GM23338 (cell line): Measurements from ENCODE around the gene UVRAG. TPM values are rescaled to one million over a fixed set of nuclear protein-coding genes. Genes with fewer than 3 reads are reported as not detected.

ENCODE experiments used
- ATAC-seq: fragments of 200-7000 bp; cut with Tn5 transposase; 3 replicates; pipeline ENCODE4 v1.9.1; 2020
- DNase-seq: peaks from one replicate; pipeline ENCODE4 v3.0.0-alpha.2; 2015; ENCODE audit warnings: low spot score
- H2AFZ ChIP-seq: fragments of 200-600 bp; sonication (generic); 2 replicates; pipeline ENCODE4 v1.8.0; 2016; ENCODE audit warnings: antibody characterized with exemption, mild to moderate bottlenecking, moderate library complexity
- H3F3A ChIP-seq: fragments of 200-600 bp; sonication (generic); replicated peaks from 2 replicates; pipeline ENCODE4 v1.8.0; 2017; ENCODE audit warnings: antibody characterized with exemption, mixed run types, low read depth
- H3K27ac ChIP-seq: fragments of 200-600 bp; sonication (generic); 2 replicates; pipeline ENCODE4 v1.6.1; 2016; ENCODE audit warnings: low read depth
- H3K27me3 ChIP-seq: fragments of 200-600 bp; sonication (generic); 2 replicates; pipeline ENCODE4 v1.8.0; 2016; ENCODE audit warnings: mild to moderate bottlenecking, mixed run types, moderate library complexity; ENCODE audit not compliant: insufficient read depth
- H3K36me3 ChIP-seq: fragments of 200-600 bp; sonication (generic); 2 replicates; pipeline ENCODE4 v1.8.0; 2016; ENCODE audit warnings: mild to moderate bottlenecking; ENCODE audit not compliant: insufficient read depth
- H3K4me1 ChIP-seq: fragments of 200-600 bp; sonication (generic); 2 replicates; pipeline ENCODE4 v1.8.0; 2016; ENCODE audit warnings: mild to moderate bottlenecking, moderate library complexity; ENCODE audit not compliant: insufficient read depth
- H3K4me2 ChIP-seq: fragments of 200-600 bp; sonication (generic); 2 replicates; pipeline ENCODE4 v1.7.1; 2017; ENCODE audit warnings: mixed run types
- H3K4me3 ChIP-seq: fragments of 200-600 bp; sonication (generic); 2 replicates; pipeline ENCODE4 v1.6.1; 2016; ENCODE audit warnings: mixed run types
- H3K79me2 ChIP-seq: fragments of 200-600 bp; sonication (generic); replicated peaks from 2 replicates; pipeline ENCODE4 v1.8.0; 2017; ENCODE audit warnings: mild to moderate bottlenecking; ENCODE audit not compliant: insufficient read depth
- H3K9me2 ChIP-seq: fragments of 200-600 bp; sonication (generic); 2 replicates; pipeline ENCODE4 v1.8.0; 2017; ENCODE audit not compliant: insufficient read depth
- H4K20me1 ChIP-seq: fragments of 200-600 bp; sonication (generic); replicated peaks from 2 replicates; pipeline ENCODE4 v1.8.0; 2017; ENCODE audit warnings: mild to moderate bottlenecking; ENCODE audit not compliant: insufficient read depth
- H3K27ac Mint-ChIP-seq: 2 replicates; pipeline ENCODE4 v1.8.0; 2020; ENCODE audit warnings: inconsistent platforms, mild to moderate bottlenecking, moderate library complexity, mixed read lengths
- H3K27me3 Mint-ChIP-seq: 3 replicates; pipeline ENCODE4 v1.8.0; 2022; ENCODE audit warnings: low read depth, mild to moderate bottlenecking, moderate library complexity, mixed read lengths, inconsistent platforms; ENCODE audit not compliant: insufficient read depth, poor library complexity
- H3K36me3 Mint-ChIP-seq: 3 replicates; pipeline ENCODE4 v1.8.0; 2021; ENCODE audit warnings: low read depth, mild to moderate bottlenecking, inconsistent platforms, moderate library complexity, mixed read lengths
- H3K4me1 Mint-ChIP-seq: 3 replicates; pipeline ENCODE4 v1.8.0; 2020; ENCODE audit warnings: mild to moderate bottlenecking, inconsistent platforms, mixed read lengths
- H3K4me3 Mint-ChIP-seq: 3 replicates; pipeline ENCODE4 v1.8.0; 2021; ENCODE audit warnings: moderate library complexity, mild to moderate bottlenecking, inconsistent platforms, mixed read lengths
- H3K9me3 Mint-ChIP-seq: 3 replicates; pipeline ENCODE4 v1.8.0; 2020; ENCODE audit warnings: moderate library complexity, mild to moderate bottlenecking, inconsistent platforms, mixed read lengths
- CREB1 ChIP-seq: fragments of 250-450 bp; sonication (Bioruptor Pico); IDR thresholded peaks from 2 replicates; pipeline ENCODE4 v1.5.0; 2020; ENCODE audit warnings: low read depth, mild to moderate bottlenecking, moderate library complexity
- ETS1 ChIP-seq: IDR thresholded peaks from 2 replicates; pipeline ENCODE4 v1.6.1; 2016; ENCODE audit warnings: antibody characterized with exemption
- EZH2 ChIP-seq: fragments of 200-600 bp; sonication (generic); IDR thresholded peaks from one replicate; pipeline ENCODE4 v1.8.0; 2017; ENCODE audit warnings: antibody characterized with exemption, mild to moderate bottlenecking, low read depth; ENCODE audit not compliant: unreplicated experiment
- EZH2phosphoT487 ChIP-seq: fragments of 200-600 bp; sonication (generic); IDR thresholded peaks from one replicate; pipeline ENCODE4 v1.8.1; 2018; ENCODE audit warnings: antibody characterized with exemption; ENCODE audit not compliant: unreplicated experiment
- JUNB ChIP-seq: IDR thresholded peaks from one replicate; pipeline ENCODE4 v1.6.1; 2016; ENCODE audit warnings: antibody characterized with exemption; ENCODE audit not compliant: unreplicated experiment
- NANOG ChIP-seq: IDR thresholded peaks from 2 replicates; pipeline ENCODE4 v1.6.1; 2016; ENCODE audit warnings: antibody characterized with exemption, borderline replicate concordance
- POLR2AphosphoS5 ChIP-seq: IDR thresholded peaks from 2 replicates; pipeline ENCODE4 v1.6.1; 2016; ENCODE audit warnings: antibody characterized with exemption, low read depth
- REST ChIP-seq: IDR thresholded peaks from one replicate; pipeline ENCODE4 v1.6.1; 2018; ENCODE audit warnings: antibody characterized with exemption; ENCODE audit not compliant: unreplicated experiment
- STAT1 ChIP-seq: IDR thresholded peaks from one replicate; pipeline ENCODE4 v1.6.1; 2016; ENCODE audit warnings: antibody characterized with exemption; ENCODE audit not compliant: unreplicated experiment
- ZNF114 ChIP-seq: fragments of 250-450 bp; sonication (Bioruptor Pico); IDR thresholded peaks from 2 replicates; pipeline ENCODE4 v1.5.0; 2020; ENCODE audit warnings: mild to moderate bottlenecking, moderate library complexity
- ZNF331 ChIP-seq: fragments of 250-450 bp; sonication (Bioruptor Pico); IDR thresholded peaks from 2 replicates; pipeline ENCODE4 v1.5.0; 2020; ENCODE audit warnings: low read depth, mild to moderate bottlenecking, moderate library complexity
- polyA plus RNA-seq: library from polyadenylated mRNA; unstranded; fragments of >200 nt; fragmentation: Nextera tagmentation; extraction: Ambion mirVana; gene quantifications from 2 replicates; pipeline ENCODE4 v1.2.1, GENCODE V29; 2016
- total RNA-seq: library from RNA; depleted of rRNA; stranded (reverse); fragments of >200 nt; shearing (Covaris generic); gene quantifications from 2 replicates; pipeline ENCODE4 v1.2.3, GENCODE V29; 2014
- TF ChIP-seq, protein P1 (sequence below), 2 experiments: fragments of 200-600 bp in 1 of 2; sonication (generic) in 1 of 2; conservative IDR thresholded peaks; 2 replicates each; pipeline versions ENCODE4 v1.5.1 to v1.6.1; 2016 to 2017; ENCODE audit warnings: antibody characterized with exemption in 2 of 2, low read depth in 2 of 2, mild to moderate bottlenecking in 2 of 2, moderate library complexity in 1 of 2
- TF ChIP-seq, protein P2 (sequence below): fragments of 250-450 bp; sonication (Bioruptor Pico); IDR thresholded peaks from 2 replicates; pipeline ENCODE4 v1.5.0; 2020; ENCODE audit warnings: mild to moderate bottlenecking, moderate library complexity

The UVRAG gene
- total and polyA plus RNA-seq, 2 experiments from 2014 or later: 15.3 to 17.4 TPM

DNA sequence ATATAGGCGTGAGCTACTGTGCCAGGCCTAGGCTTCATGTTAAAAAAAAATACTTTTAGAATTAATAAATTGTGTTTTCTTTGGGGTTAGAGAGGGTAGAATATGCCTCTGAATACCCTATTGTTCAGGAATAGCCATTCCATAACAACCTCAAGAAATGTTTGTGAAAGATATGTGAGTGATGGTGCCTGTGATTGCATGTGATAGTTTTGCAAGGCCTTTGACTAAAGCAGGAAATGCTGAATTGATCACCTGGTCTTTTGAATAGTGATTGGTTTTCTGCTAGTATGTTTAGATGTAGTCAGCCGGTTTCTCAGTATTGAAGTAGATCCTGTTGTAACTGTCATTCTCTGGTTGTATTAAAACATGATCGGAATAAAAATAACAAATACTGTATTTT is 73.4 kb downstream of the UVRAG start:
- Histone ChIP-seq H3K27me3 (no peaks in the 10 kb centered on the region), H4K20me1 (no peaks in the 10 kb centered on the region), H3K36me3 (no peaks in the 10 kb centered on the region), H3K4me2 (no peak overlapping the region), H3K79me2 (no peaks in the 10 kb centered on the region), H2AFZ (no peak overlapping the region), H3K4me1 (no peaks in the 10 kb centered on the region), H3F3A (no peaks in the 10 kb centered on the region), H3K27ac (no peak overlapping the region), H3K4me3 (no peak overlapping the region), H3K9me2 (no peaks in the 10 kb centered on the region)
- DNase-seq (no peak), ATAC-seq (no peak)
- H3K4me1 Mint-ChIP-seq: no peaks in the 10 kb centered on the region; the same call in 2 of the 3 replicates
- H3K4me3 Mint-ChIP-seq: no peak overlapping the region
- H3K27me3 Mint-ChIP-seq: no peaks in the 10 kb centered on the region
- no peak for TF ChIP-seq EZH2
- TF ChIP-seq CREB1: no peak
- TF ChIP-seq, protein P1, sequence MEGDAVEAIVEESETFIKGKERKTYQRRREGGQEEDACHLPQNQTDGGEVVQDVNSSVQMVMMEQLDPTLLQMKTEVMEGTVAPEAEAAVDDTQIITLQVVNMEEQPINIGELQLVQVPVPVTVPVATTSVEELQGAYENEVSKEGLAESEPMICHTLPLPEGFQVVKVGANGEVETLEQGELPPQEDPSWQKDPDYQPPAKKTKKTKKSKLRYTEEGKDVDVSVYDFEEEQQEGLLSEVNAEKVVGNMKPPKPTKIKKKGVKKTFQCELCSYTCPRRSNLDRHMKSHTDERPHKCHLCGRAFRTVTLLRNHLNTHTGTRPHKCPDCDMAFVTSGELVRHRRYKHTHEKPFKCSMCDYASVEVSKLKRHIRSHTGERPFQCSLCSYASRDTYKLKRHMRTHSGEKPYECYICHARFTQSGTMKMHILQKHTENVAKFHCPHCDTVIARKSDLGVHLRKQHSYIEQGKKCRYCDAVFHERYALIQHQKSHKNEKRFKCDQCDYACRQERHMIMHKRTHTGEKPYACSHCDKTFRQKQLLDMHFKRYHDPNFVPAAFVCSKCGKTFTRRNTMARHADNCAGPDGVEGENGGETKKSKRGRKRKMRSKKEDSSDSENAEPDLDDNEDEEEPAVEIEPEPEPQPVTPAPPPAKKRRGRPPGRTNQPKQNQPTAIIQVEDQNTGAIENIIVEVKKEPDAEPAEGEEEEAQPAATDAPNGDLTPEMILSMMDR (conservative IDR thresholded peaks at IDR 0.05; ENCODE audit: low read depth in 2 of 2): no peak
- TF ChIP-seq, protein P2, sequence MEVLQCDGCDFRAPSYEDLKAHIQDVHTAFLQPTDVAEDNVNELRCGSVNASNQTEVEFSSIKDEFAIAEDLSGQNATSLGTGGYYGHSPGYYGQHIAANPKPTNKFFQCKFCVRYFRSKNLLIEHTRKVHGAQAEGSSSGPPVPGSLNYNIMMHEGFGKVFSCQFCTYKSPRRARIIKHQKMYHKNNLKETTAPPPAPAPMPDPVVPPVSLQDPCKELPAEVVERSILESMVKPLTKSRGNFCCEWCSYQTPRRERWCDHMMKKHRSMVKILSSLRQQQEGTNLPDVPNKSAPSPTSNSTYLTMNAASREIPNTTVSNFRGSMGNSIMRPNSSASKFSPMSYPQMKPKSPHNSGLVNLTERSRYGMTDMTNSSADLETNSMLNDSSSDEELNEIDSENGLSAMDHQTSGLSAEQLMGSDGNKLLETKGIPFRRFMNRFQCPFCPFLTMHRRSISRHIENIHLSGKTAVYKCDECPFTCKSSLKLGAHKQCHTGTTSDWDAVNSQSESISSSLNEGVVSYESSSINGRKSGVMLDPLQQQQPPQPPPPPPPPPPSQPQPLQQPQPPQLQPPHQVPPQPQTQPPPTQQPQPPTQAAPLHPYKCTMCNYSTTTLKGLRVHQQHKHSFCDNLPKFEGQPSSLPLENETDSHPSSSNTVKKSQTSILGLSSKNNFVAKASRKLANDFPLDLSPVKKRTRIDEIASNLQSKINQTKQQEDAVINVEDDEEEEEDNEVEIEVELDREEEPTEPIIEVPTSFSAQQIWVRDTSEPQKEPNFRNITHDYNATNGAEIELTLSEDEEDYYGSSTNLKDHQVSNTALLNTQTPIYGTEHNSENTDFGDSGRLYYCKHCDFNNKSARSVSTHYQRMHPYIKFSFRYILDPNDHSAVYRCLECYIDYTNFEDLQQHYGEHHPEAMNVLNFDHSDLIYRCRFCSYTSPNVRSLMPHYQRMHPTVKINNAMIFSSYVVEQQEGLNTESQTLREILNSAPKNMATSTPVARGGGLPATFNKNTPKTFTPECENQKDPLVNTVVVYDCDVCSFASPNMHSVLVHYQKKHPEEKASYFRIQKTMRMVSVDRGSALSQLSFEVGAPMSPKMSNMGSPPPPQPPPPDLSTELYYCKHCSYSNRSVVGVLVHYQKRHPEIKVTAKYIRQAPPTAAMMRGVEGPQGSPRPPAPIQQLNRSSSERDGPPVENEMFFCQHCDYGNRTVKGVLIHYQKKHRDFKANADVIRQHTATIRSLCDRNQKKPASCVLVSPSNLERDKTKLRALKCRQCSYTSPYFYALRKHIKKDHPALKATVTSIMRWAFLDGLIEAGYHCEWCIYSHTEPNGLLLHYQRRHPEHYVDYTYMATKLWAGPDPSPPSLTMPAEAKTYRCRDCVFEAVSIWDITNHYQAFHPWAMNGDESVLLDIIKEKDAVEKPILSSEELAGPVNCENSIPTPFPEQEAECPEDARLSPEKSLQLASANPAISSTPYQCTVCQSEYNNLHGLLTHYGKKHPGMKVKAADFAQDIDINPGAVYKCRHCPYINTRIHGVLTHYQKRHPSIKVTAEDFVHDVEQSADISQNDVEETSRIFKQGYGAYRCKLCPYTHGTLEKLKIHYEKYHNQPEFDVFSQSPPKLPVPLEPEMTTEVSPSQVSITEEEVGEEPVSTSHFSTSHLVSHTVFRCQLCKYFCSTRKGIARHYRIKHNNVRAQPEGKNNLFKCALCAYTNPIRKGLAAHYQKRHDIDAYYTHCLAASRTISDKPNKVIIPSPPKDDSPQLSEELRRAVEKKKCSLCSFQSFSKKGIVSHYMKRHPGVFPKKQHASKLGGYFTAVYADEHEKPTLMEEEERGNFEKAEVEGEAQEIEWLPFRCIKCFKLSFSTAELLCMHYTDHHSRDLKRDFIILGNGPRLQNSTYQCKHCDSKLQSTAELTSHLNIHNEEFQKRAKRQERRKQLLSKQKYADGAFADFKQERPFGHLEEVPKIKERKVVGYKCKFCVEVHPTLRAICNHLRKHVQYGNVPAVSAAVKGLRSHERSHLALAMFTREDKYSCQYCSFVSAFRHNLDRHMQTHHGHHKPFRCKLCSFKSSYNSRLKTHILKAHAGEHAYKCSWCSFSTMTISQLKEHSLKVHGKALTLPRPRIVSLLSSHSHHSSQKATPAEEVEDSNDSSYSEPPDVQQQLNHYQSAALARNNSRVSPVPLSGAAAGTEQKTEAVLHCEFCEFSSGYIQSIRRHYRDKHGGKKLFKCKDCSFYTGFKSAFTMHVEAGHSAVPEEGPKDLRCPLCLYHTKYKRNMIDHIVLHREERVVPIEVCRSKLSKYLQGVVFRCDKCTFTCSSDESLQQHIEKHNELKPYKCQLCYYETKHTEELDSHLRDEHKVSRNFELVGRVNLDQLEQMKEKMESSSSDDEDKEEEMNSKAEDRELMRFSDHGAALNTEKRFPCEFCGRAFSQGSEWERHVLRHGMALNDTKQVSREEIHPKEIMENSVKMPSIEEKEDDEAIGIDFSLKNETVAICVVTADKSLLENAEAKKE: no peak
- TF ChIP-seq POLR2AphosphoS5: no peak
- TF ChIP-seq ZNF114 (CRISPR knock-in tag): no peak
- TF ChIP-seq REST: no peak
- no peak for TF ChIP-seq ZNF331 (CRISPR knock-in tag)
- no peak for TF ChIP-seq STAT1
- TF ChIP-seq NANOG: no peak
- TF ChIP-seq JUNB: no peak
- TF ChIP-seq EZH2phosphoT487: no peak
- TF ChIP-seq ETS1: no peak
- 0 out of 3 replicates have a peak, but pooled peaks cover 3% of the 10 kb centered on the region for H3K36me3 Mint-ChIP-seq
- no peak overlapping the region for H3K27ac Mint-ChIP-seq
- H3K9me3 Mint-ChIP-seq: no peaks in the 10 kb centered on the region
